Activated naive CD4-positive, alpha-beta T cell treated with anti-CD3 and anti-CD28 coated beads, Interleukin-2, amount 50 U/mL, for 24 hours (primary cell): ENCODE results near the gene SCN11A.
"Not testable (repeated sequence)": the region's sequence is repeated elsewhere in the genome, so short reads cannot be mapped to it uniquely, and the experiment has no call there.

Experiments
- H3K27ac Mint-ChIP-seq: one replicate; pipeline ENCODE4 v1.8.0; 2021; ENCODE audit warnings: mild to moderate bottlenecking, mixed read lengths
- H3K27me3 Mint-ChIP-seq: one replicate; pipeline ENCODE4 v1.8.0; 2021; ENCODE audit warnings: mixed read lengths
- H3K36me3 Mint-ChIP-seq: one replicate; pipeline ENCODE4 v1.8.0; 2021; ENCODE audit warnings: mixed read lengths
- H3K4me1 Mint-ChIP-seq: one replicate; pipeline ENCODE4 v1.8.0; 2021; ENCODE audit warnings: mixed read lengths
- H3K4me3 Mint-ChIP-seq: one replicate; pipeline ENCODE4 v1.8.0; 2021; ENCODE audit warnings: mild to moderate bottlenecking, mixed read lengths
- H3K9me3 Mint-ChIP-seq: one replicate; pipeline ENCODE4 v1.8.0; 2021; ENCODE audit warnings: mixed read lengths

SCN11A gene

GRCh38 chr3:39082666-39083313 is 31.0 kb upstream of the SCN11A start:
- no peaks in the 10 kb centered on the region for H3K9me3 Mint-ChIP-seq
- H3K27me3 Mint-ChIP-seq: no peaks in the 10 kb centered on the region
- no peak overlapping the region for H3K4me3 Mint-ChIP-seq
- peaks cover 10% of the 10 kb centered on the region for H3K4me1 Mint-ChIP-seq
- peaks cover 17% of the 10 kb centered on the region for H3K36me3 Mint-ChIP-seq
- peak overlapping the region; percentile 73 for H3K27ac Mint-ChIP-seq

GRCh38 chr3:39080026-39080425 is 28.3 kb upstream of the SCN11A start:
- H3K9me3 Mint-ChIP-seq: no peaks in the 10 kb centered on the region
- H3K27me3 Mint-ChIP-seq: no peaks in the 10 kb centered on the region
- peaks cover 17% of the 10 kb centered on the region for H3K36me3 Mint-ChIP-seq
- H3K4me1 Mint-ChIP-seq: peaks cover 10% of the 10 kb centered on the region
- H3K27ac Mint-ChIP-seq: no peak overlapping the region
- no peak overlapping the region for H3K4me3 Mint-ChIP-seq

- no peak overlapping the region for H3K4me3 Mint-ChIP-seq
- no peaks in the 10 kb centered on the region for H3K27me3 Mint-ChIP-seq
- H3K27ac Mint-ChIP-seq: peak overlapping the region; percentile 33
- H3K4me1 Mint-ChIP-seq: peaks cover 10% of the 10 kb centered on the region
- H3K36me3 Mint-ChIP-seq: peaks cover 19% of the 10 kb centered on the region
- H3K9me3 Mint-ChIP-seq: no peaks in the 10 kb centered on the region
These were observed 27.8 kb upstream of the SCN11A start for GRCh38 chr3:39079530-39079929.

GRCh38 chr3:39075910-39076309 is 24.2 kb upstream of the SCN11A start:
- no peak overlapping the region for H3K4me3 Mint-ChIP-seq
- H3K4me1 Mint-ChIP-seq: no peaks in the 10 kb centered on the region
- H3K27ac Mint-ChIP-seq: no peak overlapping the region
- no peaks in the 10 kb centered on the region for H3K9me3 Mint-ChIP-seq
- no peaks in the 10 kb centered on the region for H3K27me3 Mint-ChIP-seq
- H3K36me3 Mint-ChIP-seq: peaks cover 20% of the 10 kb centered on the region

GRCh38 chr3:39068556-39068955 is 16.8 kb upstream of the SCN11A start:
- no peak overlapping the region for H3K4me3 Mint-ChIP-seq
- no peaks in the 10 kb centered on the region for H3K9me3 Mint-ChIP-seq
- peaks cover 13% of the 10 kb centered on the region for H3K36me3 Mint-ChIP-seq
- H3K27ac Mint-ChIP-seq: no peak overlapping the region
- H3K27me3 Mint-ChIP-seq: no peaks in the 10 kb centered on the region
- peaks cover 12% of the 10 kb centered on the region for H3K4me1 Mint-ChIP-seq

GRCh38 chr3:39067286-39067685 is 15.5 kb upstream of the SCN11A start:
- Mint-ChIP-seq H3K4me1 (peaks cover 15% of the 10 kb centered on the region), H3K9me3 (no peaks in the 10 kb centered on the region), H3K36me3 (peaks cover 10% of the 10 kb centered on the region), H3K4me3 (no peak overlapping the region), H3K27me3 (no peaks in the 10 kb centered on the region), H3K27ac (no peak overlapping the region)

GRCh38 chr3:39065197-39065596 is 13.5 kb upstream of the SCN11A start:
- H3K36me3 Mint-ChIP-seq: peaks cover 11% of the 10 kb centered on the region
- H3K27ac Mint-ChIP-seq: no peak overlapping the region
- H3K27me3 Mint-ChIP-seq: no peaks in the 10 kb centered on the region
- no peaks in the 10 kb centered on the region for H3K9me3 Mint-ChIP-seq
- H3K4me1 Mint-ChIP-seq: peaks cover 30% of the 10 kb centered on the region
- H3K4me3 Mint-ChIP-seq: no peak overlapping the region

- Mint-ChIP-seq H3K27me3 (no peaks in the 10 kb centered on the region), H3K36me3 (peaks cover 11% of the 10 kb centered on the region), H3K9me3 (no peaks in the 10 kb centered on the region), H3K4me3 (no peak overlapping the region), H3K4me1 (peaks cover 34% of the 10 kb centered on the region), H3K27ac (no peak overlapping the region)
These were observed 12.9 kb upstream of the SCN11A start for GRCh38 chr3:39064646-39065045.

GRCh38 chr3:39063143-39063542 is 11.4 kb upstream of the SCN11A start:
- H3K36me3 Mint-ChIP-seq: peaks cover 11% of the 10 kb centered on the region

GRCh38 chr3:39062180-39062579 is 10.4 kb upstream of the SCN11A start:
- H3K27ac Mint-ChIP-seq: peak overlapping the region; percentile 82
- peak overlapping the region; percentile 13 for H3K4me3 Mint-ChIP-seq
- H3K36me3 Mint-ChIP-seq: peaks cover 10% of the 10 kb centered on the region
- no peaks in the 10 kb centered on the region for H3K27me3 Mint-ChIP-seq
- H3K9me3 Mint-ChIP-seq: no peaks in the 10 kb centered on the region
- peaks cover 51% of the 10 kb centered on the region for H3K4me1 Mint-ChIP-seq

More at GRCh38 chr3:39063143-39063542, 11.4 kb upstream of the SCN11A start:
- Mint-ChIP-seq H3K27me3 (no peaks in the 10 kb centered on the region), H3K27ac (no peak overlapping the region), H3K9me3 (no peaks in the 10 kb centered on the region), H3K4me1 (peaks cover 47% of the 10 kb centered on the region), H3K4me3 (no peak overlapping the region)

GRCh38 chr3:39061228-39061627 is 9.5 kb upstream of the SCN11A start:
- peaks cover 13% of the 10 kb centered on the region for H3K36me3 Mint-ChIP-seq
- H3K27ac Mint-ChIP-seq: not testable (repeated sequence)

GRCh38 chr3:39056151-39056550 is 4.4 kb upstream of the SCN11A start:
- Mint-ChIP-seq H3K4me3 (no peak overlapping the region), H3K4me1 (peaks cover 75% of the 10 kb centered on the region), H3K36me3 (peaks cover 5% of the 10 kb centered on the region), H3K27me3 (no peaks in the 10 kb centered on the region), H3K27ac (no peak overlapping the region), H3K9me3 (no peaks in the 10 kb centered on the region)

More at GRCh38 chr3:39061228-39061627, 9.5 kb upstream of the SCN11A start:
- peaks cover 60% of the 10 kb centered on the region for H3K4me1 Mint-ChIP-seq
- H3K4me3 Mint-ChIP-seq, H3K27me3 Mint-ChIP-seq, H3K9me3 Mint-ChIP-seq: not testable (repeated sequence)

- H3K4me3 Mint-ChIP-seq: no peak overlapping the region
- peaks cover 5% of the 10 kb centered on the region for H3K36me3 Mint-ChIP-seq
- peaks cover 73% of the 10 kb centered on the region for H3K4me1 Mint-ChIP-seq
- H3K27me3 Mint-ChIP-seq: no peaks in the 10 kb centered on the region
- H3K9me3 Mint-ChIP-seq: no peaks in the 10 kb centered on the region
- no peak overlapping the region for H3K27ac Mint-ChIP-seq
These were observed 2.0 kb upstream of the SCN11A start for GRCh38 chr3:39053696-39054095.

GRCh38 chr3:39052583-39052982 is 839 bp upstream of the SCN11A start:
- peak overlapping the region; percentile 88 for H3K27ac Mint-ChIP-seq
- peaks cover 3% of the 10 kb centered on the region for H3K36me3 Mint-ChIP-seq
- peak overlapping the region; percentile 98 for H3K4me3 Mint-ChIP-seq
- no peaks in the 10 kb centered on the region for H3K9me3 Mint-ChIP-seq
- peaks cover 65% of the 10 kb centered on the region for H3K4me1 Mint-ChIP-seq
- no peaks in the 10 kb centered on the region for H3K27me3 Mint-ChIP-seq

- no peaks in the 10 kb centered on the region for H3K9me3 Mint-ChIP-seq
- H3K4me3 Mint-ChIP-seq: peak overlapping the region; percentile 1
- H3K4me1 Mint-ChIP-seq: peaks cover 46% of the 10 kb centered on the region
These were observed 1.7 kb downstream of the SCN11A start for GRCh38 chr3:39050029-39050428.

GRCh38 chr3:39038165-39038564 is 13.6 kb downstream of the SCN11A start:
- Mint-ChIP-seq H3K27ac (no peak overlapping the region), H3K4me3 (no peak overlapping the region), H3K27me3 (peaks cover 3% of the 10 kb centered on the region), H3K36me3 (peaks cover 7% of the 10 kb centered on the region), H3K4me1 (no peaks in the 10 kb centered on the region), H3K9me3 (peaks cover 7% of the 10 kb centered on the region)

More at GRCh38 chr3:39050029-39050428, 1.7 kb downstream of the SCN11A start:
- Mint-ChIP-seq H3K36me3 (no peaks in the 10 kb centered on the region), H3K27me3 (no peaks in the 10 kb centered on the region), H3K27ac (peak overlapping the region; percentile 4)

GRCh38 chr3:39029556-39029955 is 22.2 kb downstream of the SCN11A start:
- Mint-ChIP-seq H3K4me3 (no peak overlapping the region), H3K27me3 (peaks cover 1% of the 10 kb centered on the region), H3K36me3 (peaks cover 2% of the 10 kb centered on the region), H3K27ac (no peak overlapping the region), H3K9me3 (peaks cover 1% of the 10 kb centered on the region), H3K4me1 (no peaks in the 10 kb centered on the region)
